ENCODE measurements around the gene ZNF335. TPM values are rescaled to one million over a fixed set of nuclear protein-coding genes. Genes with fewer than 3 reads are reported as not detected.

ZNF335 gene
- total RNA-seq, 1 donor from 2014 or later, result 14.2 TPM

GRCh38 chr20:45948742-45949541 is 23.1 kb downstream of the ZNF335 start:
- Mint-ChIP-seq H3K4me3 (ENCODE audit: unreplicated experiment) (no peak overlapping the region), H3K36me3 (ENCODE audit: low read depth) (peaks cover 25% of the 10 kb centered on the region), H3K27me3 (ENCODE audit: low read depth) (no peaks in the 10 kb centered on the region), H3K4me1 (ENCODE audit: low read depth) (peaks cover 5% of the 10 kb centered on the region), H3K27ac (ENCODE audit: unreplicated experiment) (peak overlapping the region; percentile 36), H3K9me3 (ENCODE audit: low read depth) (no peaks in the 10 kb centered on the region)
- no peak for TF ChIP-seq CTCF (IDR thresholded peaks at IDR 0.05)
- DNase-seq (ENCODE audit: low spot score), result no peak

- Mint-ChIP-seq H3K9me3 (ENCODE audit: low read depth) (no peaks in the 10 kb centered on the region), H3K4me1 (ENCODE audit: low read depth) (peaks cover 5% of the 10 kb centered on the region), H3K27me3 (ENCODE audit: low read depth) (no peaks in the 10 kb centered on the region), H3K27ac (ENCODE audit: unreplicated experiment) (no peak overlapping the region), H3K36me3 (ENCODE audit: low read depth) (peaks cover 24% of the 10 kb centered on the region), H3K4me3 (ENCODE audit: unreplicated experiment) (no peak overlapping the region)
- TF ChIP-seq CTCF (IDR thresholded peaks at IDR 0.05), result no peak
- no peak for DNase-seq (ENCODE audit: low spot score)
Measured at GRCh38 chr20:45948261-45948733, 23.7 kb downstream of the ZNF335 start.

- TF ChIP-seq CTCF (IDR thresholded peaks at IDR 0.05), result no peak
- Mint-ChIP-seq H3K9me3 (ENCODE audit: low read depth) (no peaks in the 10 kb centered on the region), H3K4me3 (ENCODE audit: unreplicated experiment) (no peak overlapping the region), H3K4me1 (ENCODE audit: low read depth) (peaks cover 5% of the 10 kb centered on the region), H3K27ac (ENCODE audit: unreplicated experiment) (no peak overlapping the region), H3K36me3 (ENCODE audit: low read depth) (peaks cover 24% of the 10 kb centered on the region), H3K27me3 (ENCODE audit: low read depth) (no peaks in the 10 kb centered on the region)
- DNase-seq (ENCODE audit: low spot score), result no peak
Measured at GRCh38 chr20:45947110-45947866, 24.7 kb downstream of the ZNF335 start.

GRCh38 chr20:45946149-45946970 is 25.6 kb downstream of the ZNF335 start:
- Mint-ChIP-seq H3K27me3 (ENCODE audit: low read depth) (no peaks in the 10 kb centered on the region), H3K4me3 (ENCODE audit: unreplicated experiment) (no peak overlapping the region), H3K9me3 (ENCODE audit: low read depth) (no peaks in the 10 kb centered on the region), H3K27ac (ENCODE audit: unreplicated experiment) (no peak overlapping the region), H3K36me3 (ENCODE audit: low read depth) (peaks cover 21% of the 10 kb centered on the region), H3K4me1 (ENCODE audit: low read depth) (peaks cover 5% of the 10 kb centered on the region)
- TF ChIP-seq CTCF (IDR thresholded peaks at IDR 0.05), result no peak
- DNase-seq (ENCODE audit: low spot score), result no peak

All from chondrocyte (in vitro differentiated cells).